HepG2 (cell line): Measurements from ENCODE around the gene MPZL3.

Experiments
- HOMEZ ChIP-seq: IDR thresholded peaks from 2 replicates; pipeline ENCODE4 v1.6.1; 2016; ENCODE audit warnings: low read depth
- ZNF232 ChIP-seq: sonication (generic); formaldehyde crosslinking; IDR thresholded peaks from 2 replicates; pipeline ENCODE4 v1.4.0; 2020; ENCODE audit warnings: missing genetic modification reagents, borderline replicate concordance

DNA sequence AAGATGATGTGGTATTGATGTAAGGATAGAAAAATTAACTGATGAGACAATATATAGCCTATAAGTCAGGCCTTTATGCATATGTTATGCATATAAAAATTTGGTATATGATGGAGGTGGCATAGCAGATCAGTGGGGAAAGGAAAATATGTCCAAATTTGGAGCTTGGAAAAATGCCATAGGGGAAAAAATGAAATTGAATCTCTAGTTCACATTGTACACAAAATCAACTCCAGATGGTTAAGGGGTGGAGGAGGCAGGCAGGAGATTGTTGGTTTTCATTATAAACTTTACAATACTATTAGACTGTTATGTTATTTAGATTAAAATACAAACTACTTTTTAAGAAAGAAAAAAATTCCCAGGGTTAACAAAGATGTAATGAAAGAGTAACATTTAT is 37.2 kb upstream of the MPZL3 start:
- no peak for TF ChIP-seq ZNF232 (CRISPR knock-in tag)
- no peak for TF ChIP-seq HOMEZ
